Measurements from ENCODE around the gene ASB18. TPM values are rescaled to one million over a fixed set of nuclear protein-coding genes. Genes with fewer than 3 reads are reported as not detected.

ASB18 gene
- total and polyA plus RNA-seq, 2 donors (not counting 3 experiments of a cell fraction or from before 2014, with no cell fraction given) = not detected

DNA sequence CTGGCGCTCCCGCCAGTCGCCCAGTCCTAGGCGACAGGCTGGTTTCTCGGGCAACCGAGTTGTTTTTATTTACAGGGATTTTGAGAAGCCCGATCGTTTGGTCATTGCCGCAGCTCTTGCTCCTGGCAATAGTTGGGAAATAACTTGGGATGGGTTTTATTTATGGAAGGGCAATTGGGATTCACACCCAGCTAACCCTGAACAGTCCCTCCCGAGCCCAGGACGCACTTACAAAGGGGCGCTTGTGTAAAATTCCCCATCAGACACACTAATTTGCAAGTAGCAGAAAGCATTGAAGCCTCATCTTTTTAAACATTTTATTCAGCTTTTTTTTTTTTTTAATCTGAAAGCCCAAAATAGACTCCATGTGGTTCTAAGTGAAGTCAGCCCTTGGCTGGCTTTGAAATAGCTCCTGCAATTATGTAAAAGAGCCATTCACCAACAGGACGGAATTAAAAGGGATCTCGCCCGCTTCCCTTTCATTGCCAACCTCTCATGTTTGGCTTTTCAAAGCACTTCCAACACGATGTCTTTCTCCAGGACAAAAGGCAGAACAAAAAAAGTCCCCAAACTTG, 92.4 kb downstream of the ASB18 start:
- Histone ChIP-seq H3K9ac (replicated peaks; ENCODE audit: extremely low read depth, insufficient read depth, low read length) (no peak overlapping the region), H3K79me2 (ENCODE audit: control insufficient read depth, insufficient read depth, low read length) (no peaks in the 10 kb centered on the region), H4K20me1 (replicated peaks; ENCODE audit: control insufficient read depth, extremely low read depth, insufficient read depth, low read length) (no peaks in the 10 kb centered on the region), H3K4me3 (replicated peaks in 1 of 3; ENCODE audit: insufficient read depth in 1 of 3, low read depth in 1 of 3, low read length in 3 of 3) (no peak overlapping the region), H3K4me2 (ENCODE audit: insufficient read depth, low read length) (no peak overlapping the region), H3K27ac (ENCODE audit: insufficient read depth, low read depth, low read length) (no peak overlapping the region), H3K4me1 (ENCODE audit: control insufficient read depth, extremely low read depth, insufficient read depth, low read length) (peaks cover 27% of the 10 kb centered on the region), H3K9me3 (replicated peaks; ENCODE audit: control insufficient read depth, insufficient read depth, low read length) (no peaks in the 10 kb centered on the region), H2AFZ (ENCODE audit: low read depth, low read length) (no peak overlapping the region), H3K9me1 (replicated peaks; ENCODE audit: control insufficient read depth, extremely low read depth, insufficient read depth, low read length) (no peaks in the 10 kb centered on the region), H3K27me3 (ENCODE audit: control insufficient read depth in 2 of 2, insufficient read depth in 2 of 2, low read length in 2 of 2) (peaks cover 3 to 55% of the 10 kb centered on the region in 2 experiments), H3K36me3 (ENCODE audit: control insufficient read depth in 2 of 2, extremely low read depth in 1 of 2, insufficient read depth in 2 of 2, low read length in 2 of 2) (no peaks in the 10 kb centered on the region)
- no peak for TF ChIP-seq POLR2A (IDR thresholded peaks at IDR 0.05; ENCODE audit: low read depth, low read length)
- TF ChIP-seq, protein P1, sequence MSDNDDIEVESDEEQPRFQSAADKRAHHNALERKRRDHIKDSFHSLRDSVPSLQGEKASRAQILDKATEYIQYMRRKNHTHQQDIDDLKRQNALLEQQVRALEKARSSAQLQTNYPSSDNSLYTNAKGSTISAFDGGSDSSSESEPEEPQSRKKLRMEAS (IDR thresholded peaks at IDR 0.05; ENCODE audit: insufficient read depth, insufficient read length) = no peak
- no peak for TF ChIP-seq POLR2AphosphoS5 (IDR thresholded peaks at IDR 0.05; ENCODE audit: insufficient read depth, low read depth, low read length)
- TF ChIP-seq CTCF (IDR thresholded peaks at IDR 0.05; ENCODE audit: extremely low read depth in 1 of 2, insufficient read depth in 1 of 2, low read depth in 1 of 2, low read length in 2 of 2) = no peak
- TF ChIP-seq MYC (IDR thresholded peaks at IDR 0.05; ENCODE audit: low read depth, low read length) = no peak
- TF ChIP-seq FOS (IDR thresholded peaks at IDR 0.05; ENCODE audit: borderline replicate concordance, insufficient read depth, low read length) = no peak
- TF ChIP-seq JUN (IDR thresholded peaks at IDR 0.05; ENCODE audit: borderline replicate concordance, insufficient read depth, insufficient read length, low read depth) = no peak
- TF ChIP-seq EZH2 (IDR thresholded peaks at IDR 0.05; ENCODE audit: borderline replicate concordance, low read depth, low read length, severe bottlenecking) = no peak
- TF ChIP-seq GATA2 (IDR thresholded peaks at IDR 0.05; ENCODE audit: insufficient read depth, insufficient read length, low read depth, low read length) = no peak
- intact Hi-C loops (cut with micrococcal nuclease) = no loop called here
- POLR2A ChIA-PET = interaction anchor here (0.7 kb wide), 1 partner anchor 191 kb away, joined by 3 read pairs; no protein-coding TSS in a partner anchor
- dilution Hi-C loops (cut with MboI; ENCODE audit: extremely low pct_ligation_motif_present, low sequenced_read_pairs) = no loop called here
- FAIRE-seq (no peak), DNase-seq (ENCODE audit: low read depth, low spot score) (no peak)
- no TSS peak for BruUV-seq (replicated peaks)
- CTCF ChIA-PET = interaction anchor here (1.4 to 4.9 kb wide), 3 partner anchors 7 to 406 kb away, joined by 4 to 61 read pairs (median 11); no protein-coding TSS in a partner anchor

Measured in endothelial cell of umbilical vein (primary cell).